Activated T-helper 17 cell treated with anti-CD3 and anti-CD28 coated beads, Interleukin-2, amount 50 U/mL, for 72 hours (primary cell): ENCODE results near the gene NEGR1. TPM values are rescaled to one million over a fixed set of nuclear protein-coding genes. Genes with fewer than 3 reads are reported as not detected.

Experiments
- ATAC-seq: fragments of 150-1000 bp; cut with Tn5 transposase; replicated peaks from 2 replicates; pipeline ENCODE4 v1.10.0; 2021; ENCODE audit warnings: mild to moderate bottlenecking, moderate library complexity
- H3K27ac Mint-ChIP-seq: one replicate; pipeline ENCODE4 v1.8.0; 2022; ENCODE audit warnings: mixed read lengths
- H3K27me3 Mint-ChIP-seq: one replicate; pipeline ENCODE4 v1.8.0; 2022; ENCODE audit warnings: mixed read lengths
- H3K36me3 Mint-ChIP-seq: one replicate; pipeline ENCODE4 v1.8.0; 2022; ENCODE audit warnings: low read depth, mild to moderate bottlenecking, mixed read lengths
- H3K4me1 Mint-ChIP-seq: one replicate; pipeline ENCODE4 v1.8.0; 2022; ENCODE audit warnings: mixed read lengths
- H3K4me3 Mint-ChIP-seq: one replicate; pipeline ENCODE4 v1.8.0; 2022; ENCODE audit warnings: mild to moderate bottlenecking, mixed read lengths
- H3K9me3 Mint-ChIP-seq: one replicate; pipeline ENCODE4 v1.8.0; 2022; ENCODE audit warnings: mixed read lengths
- total RNA-seq, 2 donors: library from RNA; stranded (reverse); gene quantifications; one replicate each; pipeline ENCODE4 v1.2.3, GENCODE V29; 2022

The NEGR1 gene
- total RNA-seq, 2 donors from 2014 or later = not detected

DNA sequence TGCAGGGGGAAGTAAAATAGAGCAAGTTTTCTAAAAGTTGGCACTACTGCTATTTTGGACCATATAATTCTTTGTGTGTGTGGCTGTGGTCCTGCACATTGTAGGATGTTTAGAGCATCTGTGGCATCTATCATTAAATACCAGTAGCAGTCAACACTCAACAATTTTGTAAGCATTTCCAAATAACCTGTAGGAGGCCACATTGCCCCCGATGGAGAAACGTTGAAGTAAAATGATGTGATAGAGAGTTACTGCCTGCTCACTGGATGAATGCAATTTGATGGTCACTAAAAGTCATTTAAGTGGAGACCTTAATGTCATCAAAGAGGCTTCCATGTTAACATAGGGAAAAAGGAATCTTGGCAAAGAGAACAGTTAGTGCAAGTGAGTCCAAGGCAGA lies 560.8 kb downstream of the NEGR1 start:
- H3K27me3 Mint-ChIP-seq = no peaks in the 10 kb centered on the region

DNA sequence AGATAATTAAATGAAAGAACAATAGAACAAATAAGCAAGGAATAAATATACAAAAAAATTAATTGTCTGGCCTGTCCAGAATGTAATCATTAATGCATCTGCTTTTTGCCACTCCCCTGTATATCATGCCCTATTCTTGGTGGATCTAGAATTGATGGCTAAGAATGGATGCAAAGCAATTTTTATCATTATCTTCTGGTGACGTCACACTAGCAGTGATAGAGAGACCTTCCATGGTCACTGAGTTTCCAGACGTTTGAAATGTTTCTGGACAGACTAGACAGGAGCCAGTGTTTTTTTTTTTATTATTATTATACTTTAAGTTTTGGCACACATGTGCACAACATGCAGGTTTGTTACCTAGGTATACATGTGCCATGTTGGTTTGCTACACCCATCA lies 563.0 kb downstream of the NEGR1 start:
- ATAC-seq = no peak
- H3K36me3 Mint-ChIP-seq = no peaks in the 10 kb centered on the region
- no peaks in the 10 kb centered on the region for H3K27me3 Mint-ChIP-seq
- H3K4me3 Mint-ChIP-seq = no peak overlapping the region
- H3K27ac Mint-ChIP-seq = no peak overlapping the region
- peaks cover 10% of the 10 kb centered on the region for H3K9me3 Mint-ChIP-seq
- no peaks in the 10 kb centered on the region for H3K4me1 Mint-ChIP-seq

More for the DNA sequence above, 560.8 kb downstream of the NEGR1 start:
- peaks cover 10% of the 10 kb centered on the region for H3K9me3 Mint-ChIP-seq
- no peak for ATAC-seq
- no peak overlapping the region for H3K4me3 Mint-ChIP-seq
- H3K4me1 Mint-ChIP-seq = no peaks in the 10 kb centered on the region
- H3K27ac Mint-ChIP-seq = no peak overlapping the region
- H3K36me3 Mint-ChIP-seq = no peaks in the 10 kb centered on the region

DNA sequence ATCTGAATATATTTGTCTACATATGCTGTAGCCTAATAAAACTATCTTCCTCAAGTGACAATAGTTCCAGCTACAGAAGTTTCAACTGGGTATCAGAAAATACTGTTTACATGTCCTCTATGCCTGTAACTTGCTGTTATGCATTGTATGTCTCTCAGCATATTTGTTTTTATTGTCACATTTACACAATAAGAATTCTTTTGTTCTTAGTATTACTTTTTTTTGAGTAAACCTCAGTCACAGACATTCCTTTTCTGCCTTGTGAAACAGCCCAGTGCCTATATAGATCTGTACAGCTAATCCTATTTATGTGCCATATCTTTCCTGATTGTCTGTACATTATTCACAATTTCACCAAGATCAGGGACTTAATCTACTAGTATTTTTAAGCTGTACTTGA lies 565.2 kb downstream of the NEGR1 start:
- Mint-ChIP-seq H3K27me3 (no peaks in the 10 kb centered on the region), H3K4me1 (no peaks in the 10 kb centered on the region), H3K9me3 (peaks cover 17% of the 10 kb centered on the region), H3K27ac (no peak overlapping the region), H3K36me3 (no peaks in the 10 kb centered on the region), H3K4me3 (no peak overlapping the region)
- ATAC-seq = no peak

DNA sequence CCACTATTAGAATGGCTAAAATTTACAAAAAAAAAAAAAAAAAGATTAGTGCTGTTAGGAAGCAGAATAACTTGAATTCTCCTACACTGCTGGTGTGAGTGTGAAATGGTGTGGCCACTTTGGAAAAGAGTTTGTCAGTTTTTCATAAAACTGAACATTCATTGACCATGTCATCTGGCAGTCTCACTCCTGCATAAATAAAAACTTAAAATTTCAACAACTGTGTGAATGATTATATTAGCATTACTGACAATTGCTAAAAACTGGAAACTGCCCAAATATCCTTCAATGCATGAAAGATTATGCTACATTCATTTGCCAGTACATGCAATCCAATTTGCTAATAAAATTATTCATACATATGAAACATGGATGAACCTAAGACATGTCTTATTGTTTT lies 570.9 kb downstream of the NEGR1 start:
- no peaks in the 10 kb centered on the region for H3K4me1 Mint-ChIP-seq
- peaks cover 22% of the 10 kb centered on the region for H3K9me3 Mint-ChIP-seq
- no peak for ATAC-seq
- no peak overlapping the region for H3K27ac Mint-ChIP-seq
- no peak overlapping the region for H3K4me3 Mint-ChIP-seq
- H3K36me3 Mint-ChIP-seq = no peaks in the 10 kb centered on the region
- H3K27me3 Mint-ChIP-seq = no peaks in the 10 kb centered on the region

DNA sequence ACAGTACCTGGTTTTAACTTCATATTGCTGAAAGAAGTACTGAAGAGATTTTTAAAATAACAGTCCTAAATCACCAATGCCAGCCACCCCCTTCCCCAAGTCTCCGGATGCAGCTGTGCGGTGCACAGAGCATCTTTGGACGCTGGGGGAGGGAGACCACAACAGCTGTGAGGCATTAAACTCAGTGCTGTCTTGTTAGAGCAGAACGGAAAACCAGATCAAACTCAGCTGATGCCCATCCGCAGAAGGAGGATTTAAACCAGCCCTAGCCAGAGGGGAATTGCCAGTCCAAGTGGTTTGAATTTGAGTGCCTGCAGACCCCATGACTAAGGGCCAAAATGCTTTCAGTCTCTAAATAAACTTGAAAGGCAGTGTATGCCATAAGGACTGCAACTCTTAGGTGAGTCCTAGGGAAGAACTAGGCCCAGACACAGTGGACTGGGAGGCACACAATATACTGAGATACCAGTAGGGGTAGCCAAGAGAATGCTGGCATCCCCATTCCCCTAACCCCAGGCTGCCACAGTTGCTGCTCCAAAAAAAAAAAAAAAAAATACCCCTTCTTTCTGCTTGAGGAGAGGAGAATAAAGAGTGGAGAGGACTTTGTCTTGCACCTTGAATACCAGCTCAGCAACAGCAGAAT lies 576.2 kb downstream of the NEGR1 start:
- peaks cover 18% of the 10 kb centered on the region for H3K9me3 Mint-ChIP-seq
- no peak for ATAC-seq
- H3K4me3 Mint-ChIP-seq = no peak overlapping the region

DNA sequence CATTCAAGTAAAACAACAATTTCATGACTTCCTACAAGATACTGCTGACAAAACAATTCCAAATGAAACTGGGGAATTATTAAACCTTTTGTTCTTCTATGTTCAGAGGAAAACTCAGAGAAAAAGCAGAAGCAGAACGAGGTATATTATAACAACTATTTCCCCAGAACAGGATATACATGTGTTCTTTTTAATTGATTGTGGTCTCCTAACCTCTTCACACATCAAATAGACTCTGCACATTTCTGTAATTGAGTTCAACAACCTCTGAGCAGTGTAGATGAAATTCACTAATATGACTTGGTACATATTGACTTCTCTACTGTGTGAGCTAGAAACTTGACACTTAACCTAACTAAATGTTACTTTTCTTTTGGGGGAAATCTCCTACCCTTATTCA lies 584.2 kb downstream of the NEGR1 start:
- H3K4me3 Mint-ChIP-seq = no peak overlapping the region
- no peaks in the 10 kb centered on the region for H3K27me3 Mint-ChIP-seq
- H3K9me3 Mint-ChIP-seq = peaks cover 4% of the 10 kb centered on the region
- H3K27ac Mint-ChIP-seq = no peak overlapping the region
- no peaks in the 10 kb centered on the region for H3K4me1 Mint-ChIP-seq
- no peak for ATAC-seq
- no peaks in the 10 kb centered on the region for H3K36me3 Mint-ChIP-seq

More for the DNA sequence above, 576.2 kb downstream of the NEGR1 start:
- H3K27ac Mint-ChIP-seq = no peak overlapping the region
- H3K36me3 Mint-ChIP-seq = no peaks in the 10 kb centered on the region
- no peaks in the 10 kb centered on the region for H3K27me3 Mint-ChIP-seq
- no peaks in the 10 kb centered on the region for H3K4me1 Mint-ChIP-seq

DNA sequence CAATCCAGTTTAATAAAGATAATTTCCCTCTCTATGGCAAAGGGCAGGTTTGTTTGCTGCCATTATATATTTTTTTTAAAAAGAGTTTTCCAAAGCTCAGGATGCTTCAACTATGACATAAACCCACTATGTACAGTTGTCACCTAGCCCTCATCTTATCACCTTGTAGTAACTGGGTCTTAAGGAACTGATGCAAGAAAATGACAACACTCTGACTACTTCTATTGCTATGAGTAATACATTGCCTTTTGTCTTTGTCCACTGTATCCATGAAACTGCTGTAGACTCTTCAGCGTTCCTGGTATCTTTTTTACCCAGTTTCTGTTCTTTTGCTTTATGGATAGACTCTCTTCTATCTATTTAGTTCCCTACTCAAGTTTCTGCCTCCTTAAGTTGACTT lies 586.5 kb downstream of the NEGR1 start:
- H3K9me3 Mint-ChIP-seq = no peaks in the 10 kb centered on the region
- no peaks in the 10 kb centered on the region for H3K36me3 Mint-ChIP-seq
- no peak for ATAC-seq
- H3K27ac Mint-ChIP-seq = no peak overlapping the region
- no peaks in the 10 kb centered on the region for H3K27me3 Mint-ChIP-seq
- H3K4me1 Mint-ChIP-seq = no peaks in the 10 kb centered on the region
- H3K4me3 Mint-ChIP-seq = no peak overlapping the region

DNA sequence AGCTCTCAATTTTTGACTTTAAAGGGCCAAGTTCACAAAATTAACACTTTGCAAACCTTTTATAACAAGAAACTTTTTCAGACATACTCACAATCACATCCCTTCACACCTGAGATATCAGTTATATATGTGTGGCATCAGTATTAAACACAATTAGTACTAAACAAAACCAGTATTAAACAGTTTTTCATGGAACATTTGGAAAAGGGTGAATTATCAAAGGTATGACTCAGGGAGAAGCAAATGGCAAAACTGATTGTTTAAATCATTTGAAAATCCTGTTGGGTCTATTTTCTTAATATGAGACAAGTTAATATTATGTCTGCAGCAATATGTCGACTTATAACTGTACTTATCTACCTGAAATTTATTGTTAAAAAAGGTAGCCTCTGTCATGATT lies 587.3 kb downstream of the NEGR1 start:
- Mint-ChIP-seq H3K9me3 (no peaks in the 10 kb centered on the region), H3K4me3 (no peak overlapping the region), H3K4me1 (no peaks in the 10 kb centered on the region), H3K27ac (no peak overlapping the region), H3K36me3 (no peaks in the 10 kb centered on the region), H3K27me3 (no peaks in the 10 kb centered on the region)
- no peak for ATAC-seq

DNA sequence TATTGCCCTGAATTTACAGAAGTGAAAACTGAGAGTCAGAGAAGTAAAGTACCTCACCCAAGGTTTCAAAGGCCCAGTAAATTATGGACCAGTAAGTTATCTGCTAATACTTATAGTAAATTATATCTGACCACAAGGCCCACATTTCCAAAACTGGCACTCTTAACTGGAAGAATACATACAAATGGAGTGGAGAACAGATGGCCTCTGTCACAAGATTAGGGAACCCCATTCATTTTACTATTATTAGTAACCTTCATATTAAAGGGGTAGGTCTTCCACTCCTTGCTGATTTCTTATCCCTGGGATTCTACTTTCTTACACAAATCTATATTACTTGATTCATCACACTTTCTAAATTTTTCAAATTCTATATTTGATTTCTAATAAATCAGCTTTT lies 588.8 kb downstream of the NEGR1 start:
- H3K27ac Mint-ChIP-seq = no peak overlapping the region
- no peak for ATAC-seq
- no peaks in the 10 kb centered on the region for H3K36me3 Mint-ChIP-seq
- H3K4me3 Mint-ChIP-seq = no peak overlapping the region
- H3K9me3 Mint-ChIP-seq = no peaks in the 10 kb centered on the region
- no peaks in the 10 kb centered on the region for H3K4me1 Mint-ChIP-seq
- H3K27me3 Mint-ChIP-seq = no peaks in the 10 kb centered on the region

DNA sequence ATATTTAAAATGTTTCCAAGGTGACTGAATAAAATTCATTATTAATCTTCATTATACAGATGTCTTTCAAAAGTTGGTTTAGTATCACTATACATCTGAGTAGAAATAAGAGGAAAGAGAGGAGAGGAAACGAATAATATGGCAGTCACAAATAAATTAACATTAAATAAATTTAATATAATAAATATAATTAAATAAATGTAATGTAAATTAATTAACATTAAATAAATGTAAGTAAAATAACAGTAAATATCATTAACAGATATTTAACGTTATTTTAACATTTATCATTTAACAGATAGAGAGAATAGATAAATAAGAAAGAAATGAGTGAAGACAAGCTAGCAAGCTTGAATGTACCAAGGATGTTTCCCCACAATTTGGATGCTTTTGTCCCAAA lies 592.7 kb downstream of the NEGR1 start:
- Mint-ChIP-seq H3K9me3 (no peaks in the 10 kb centered on the region), H3K4me3 (no peak overlapping the region), H3K27me3 (no peaks in the 10 kb centered on the region), H3K4me1 (no peaks in the 10 kb centered on the region), H3K36me3 (no peaks in the 10 kb centered on the region), H3K27ac (no peak overlapping the region)
- ATAC-seq = no peak

DNA sequence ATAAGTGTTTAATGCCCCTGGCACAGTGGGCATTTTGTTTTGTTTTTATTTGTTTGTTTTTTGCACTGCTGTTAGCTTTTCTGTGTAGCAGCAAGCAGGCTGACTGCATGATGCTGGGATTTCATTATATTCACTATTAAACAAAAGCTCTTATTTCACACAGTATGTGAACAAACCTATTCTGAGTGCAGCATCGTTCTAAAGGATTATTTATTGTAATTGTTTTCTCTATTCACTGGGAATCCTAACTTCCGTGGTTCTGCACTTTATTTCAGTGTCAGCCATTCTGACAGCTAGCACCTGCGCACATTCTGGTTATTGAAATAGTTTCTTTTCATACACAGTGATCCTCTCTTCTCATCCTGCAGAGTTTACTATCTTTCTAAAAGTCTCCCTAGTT lies 595.0 kb downstream of the NEGR1 start:
- Mint-ChIP-seq H3K4me3 (no peak overlapping the region), H3K27me3 (no peaks in the 10 kb centered on the region), H3K4me1 (no peaks in the 10 kb centered on the region), H3K36me3 (no peaks in the 10 kb centered on the region), H3K27ac (no peak overlapping the region), H3K9me3 (no peaks in the 10 kb centered on the region)
- no peak for ATAC-seq

DNA sequence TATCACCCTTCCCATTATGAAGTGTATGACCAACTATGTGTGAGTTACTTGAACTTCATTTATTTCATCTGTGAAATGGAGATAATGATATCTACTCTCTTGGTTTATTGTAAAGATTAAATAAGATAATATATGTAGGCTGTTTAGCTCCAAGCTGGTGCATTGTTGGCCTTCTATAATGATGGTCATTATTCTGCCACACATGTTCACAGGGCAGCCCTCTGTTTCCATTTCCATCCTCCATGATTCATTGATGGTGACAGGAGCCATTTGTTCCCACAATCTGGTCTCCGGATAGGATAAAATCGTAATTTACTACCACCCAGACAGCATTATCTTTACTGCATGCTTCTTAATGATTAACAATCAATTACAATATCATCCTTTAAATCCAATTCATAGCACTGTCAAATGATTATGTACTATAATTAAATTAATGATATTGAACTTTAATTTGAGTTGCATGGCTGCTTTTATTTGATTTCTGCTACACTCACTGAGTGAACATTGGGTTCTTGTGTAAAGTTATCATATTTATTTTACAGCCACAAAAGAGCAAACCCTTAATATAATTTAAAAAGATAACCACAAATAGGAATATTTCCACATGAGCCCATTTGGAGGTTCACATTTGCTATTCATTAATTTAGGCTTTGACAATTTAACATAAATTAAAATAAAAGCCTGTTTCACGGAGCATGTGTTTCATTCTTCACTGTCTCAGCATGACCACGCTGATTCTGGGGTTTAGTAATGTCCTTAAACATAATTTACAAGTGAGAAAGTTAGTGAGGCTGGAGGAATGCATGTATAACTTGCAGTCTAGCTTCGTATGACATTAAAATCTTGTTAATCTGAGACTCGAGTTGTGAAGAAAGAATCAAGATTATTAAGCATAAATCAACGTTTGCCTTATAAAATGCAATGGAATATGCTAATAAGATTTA lies 605.1 kb downstream of the NEGR1 start:
- H3K9me3 Mint-ChIP-seq = peaks cover 3% of the 10 kb centered on the region
- no peaks in the 10 kb centered on the region for H3K27me3 Mint-ChIP-seq
- no peaks in the 10 kb centered on the region for H3K36me3 Mint-ChIP-seq
- no peaks in the 10 kb centered on the region for H3K4me1 Mint-ChIP-seq
- no peak overlapping the region for H3K4me3 Mint-ChIP-seq
- ATAC-seq = no peak
- no peak overlapping the region for H3K27ac Mint-ChIP-seq

DNA sequence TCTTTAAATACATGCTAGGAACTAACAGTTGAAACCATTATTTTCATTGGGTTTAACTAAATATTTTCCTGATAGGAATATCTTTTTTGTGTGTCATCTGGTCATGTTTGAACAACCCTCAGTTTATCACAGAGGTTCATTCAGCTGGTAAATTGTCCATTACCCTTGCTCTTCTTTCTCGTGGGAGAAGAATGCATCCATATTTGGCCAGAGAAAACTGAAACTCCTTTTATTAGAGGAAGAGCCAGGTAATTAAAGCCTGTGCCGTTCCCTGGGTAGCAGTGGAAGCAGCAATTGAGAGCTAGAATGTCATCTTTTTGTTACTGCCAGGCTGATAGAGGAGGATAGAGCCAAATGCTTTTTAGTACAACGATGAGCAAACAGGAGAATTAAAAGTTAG lies 614.3 kb downstream of the NEGR1 start:
- no peak overlapping the region for H3K4me3 Mint-ChIP-seq
- H3K27me3 Mint-ChIP-seq = no peaks in the 10 kb centered on the region
- no peaks in the 10 kb centered on the region for H3K4me1 Mint-ChIP-seq
- H3K36me3 Mint-ChIP-seq = no peaks in the 10 kb centered on the region
- no peak for ATAC-seq
- H3K27ac Mint-ChIP-seq = no peak overlapping the region
- peaks cover 5% of the 10 kb centered on the region for H3K9me3 Mint-ChIP-seq

DNA sequence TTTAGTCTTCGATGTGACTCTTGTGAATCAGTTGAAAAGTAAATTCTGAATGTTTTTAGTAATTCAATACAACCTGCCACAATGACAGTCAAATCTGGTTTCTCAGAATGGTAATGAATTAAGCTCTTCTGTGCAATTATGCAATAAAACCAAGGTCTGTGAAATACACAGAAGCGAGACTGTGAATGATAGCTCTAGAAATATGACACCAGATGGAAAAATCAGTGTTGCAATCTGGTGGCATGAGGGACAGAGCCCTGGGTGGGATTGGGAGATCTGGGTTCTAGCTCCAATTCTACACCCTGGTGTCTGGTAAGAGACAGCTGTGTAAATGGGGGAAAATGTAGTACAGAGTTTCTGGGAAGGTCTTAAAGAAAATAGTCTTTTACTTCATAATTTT lies 615.1 kb downstream of the NEGR1 start:
- Mint-ChIP-seq H3K27me3 (no peaks in the 10 kb centered on the region), H3K4me1 (no peaks in the 10 kb centered on the region), H3K36me3 (no peaks in the 10 kb centered on the region), H3K4me3 (no peak overlapping the region), H3K27ac (no peak overlapping the region), H3K9me3 (peaks cover 5% of the 10 kb centered on the region)
- no peak for ATAC-seq

DNA sequence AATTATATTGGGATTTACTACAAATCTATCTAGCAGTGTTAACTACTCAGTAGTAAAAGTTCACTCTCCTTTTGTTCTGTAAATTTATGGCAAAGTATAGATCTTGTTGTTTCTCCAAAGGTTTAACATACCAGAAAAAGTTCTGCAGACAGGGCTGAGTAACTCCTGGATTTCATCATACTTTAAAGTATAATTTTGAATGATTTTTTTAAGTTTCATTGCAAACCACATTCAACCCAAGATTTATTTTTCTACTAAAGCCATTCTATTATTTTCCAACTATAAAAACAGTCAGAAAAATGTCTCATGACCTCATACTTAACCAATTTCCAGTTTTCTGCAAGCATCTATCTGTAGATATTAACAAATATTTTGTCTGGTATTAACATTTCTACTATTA lies 615.7 kb downstream of the NEGR1 start:
- Mint-ChIP-seq H3K9me3 (peaks cover 5% of the 10 kb centered on the region), H3K36me3 (no peaks in the 10 kb centered on the region), H3K27me3 (no peaks in the 10 kb centered on the region), H3K4me3 (no peak overlapping the region), H3K27ac (no peak overlapping the region), H3K4me1 (no peaks in the 10 kb centered on the region)
- no peak for ATAC-seq
